Uterus (tissue), 4 donors: ENCODE measurements around the gene NR1I3. TPM values are rescaled to one million over a fixed set of nuclear protein-coding genes. Genes with fewer than 3 reads are reported as not detected.

ENCODE experiments used
- DNase-seq, 2 donors: peaks; one replicate each; pipeline ENCODE4 v3.0.0-alpha.2; 2019 to 2020
- H3K27ac ChIP-seq, 2 donors: fragments of 200-600 bp; sonication (generic); 1 replicate in 1 of 2; 2 replicates in 1 of 2; pipeline ENCODE4 v1.5.1; 2016 to 2018
- H3K27me3 ChIP-seq, 2 donors: fragments of 200-600 bp; sonication (generic); one replicate each; pipeline ENCODE4 v1.5.1; 2018 to 2019; ENCODE audit warnings: control low read depth in 1 of 2
- H3K36me3 ChIP-seq, 2 donors: fragments of 200-600 bp; sonication (generic); one replicate each; pipeline ENCODE4 v1.5.1; 2019; ENCODE audit warnings: control low read depth in 1 of 2
- H3K4me1 ChIP-seq, 2 donors: fragments of 200-600 bp; sonication (generic); one replicate each; pipeline ENCODE4 v1.5.1; 2018 to 2019; ENCODE audit warnings: control low read depth in 1 of 2
- H3K4me3 ChIP-seq, 2 donors: fragments of 200-600 bp; sonication (generic); 1 replicate in 1 of 2; 2 replicates in 1 of 2; pipeline ENCODE4 v1.5.1; 2018 to 2019; ENCODE audit warnings: mild to moderate bottlenecking in 1 of 2
- H3K9me3 ChIP-seq, 2 donors: fragments of 200-600 bp; sonication (generic); one replicate each; pipeline ENCODE4 v1.5.1; 2019; ENCODE audit warnings: control low read depth in 1 of 2
- POLR2A ChIP-seq, 2 donors: fragments of 450-650 bp; IDR thresholded peaks; one replicate each; pipeline ENCODE4 v1.6.1; 2016; ENCODE audit warnings: antibody characterized with exemption in 2 of 2, mild to moderate bottlenecking in 1 of 2, moderate library complexity in 1 of 2
- intact Hi-C: fragments of 100-400 bp; cut with DNase I; formaldehyde crosslinking; loops from one replicate; pipeline ENCODE4 v1.15.1; 2023; ENCODE audit warnings: low total_unique reads
- total RNA-seq, 4 donors: library from RNA; depleted of rRNA in 3 of 4; stranded (reverse); fragments of >200 nt in 3 of 4; gene quantifications; one replicate each; pipeline versions ENCODE4 v1.1.0 to v1.2.4, GENCODE V29; 2014 to 2023
- TF ChIP-seq, protein P1 (sequence below), 4 experiments: fragments of 200-600 bp in 2 of 4; fragments of 450-650 bp in 2 of 4; sonication (generic) in 2 of 4; IDR thresholded peaks; one replicate each; pipeline ENCODE4 v1.5.1; 2016 to 2019; ENCODE audit warnings: antibody characterized with exemption in 4 of 4, mild to moderate bottlenecking in 2 of 4, moderate library complexity in 1 of 4
- donor health status: DM: yes; HTN: yes; CAD: no.

Gene NR1I3
- total RNA-seq, 4 donors from 2014 or later, result not detected

DNA sequence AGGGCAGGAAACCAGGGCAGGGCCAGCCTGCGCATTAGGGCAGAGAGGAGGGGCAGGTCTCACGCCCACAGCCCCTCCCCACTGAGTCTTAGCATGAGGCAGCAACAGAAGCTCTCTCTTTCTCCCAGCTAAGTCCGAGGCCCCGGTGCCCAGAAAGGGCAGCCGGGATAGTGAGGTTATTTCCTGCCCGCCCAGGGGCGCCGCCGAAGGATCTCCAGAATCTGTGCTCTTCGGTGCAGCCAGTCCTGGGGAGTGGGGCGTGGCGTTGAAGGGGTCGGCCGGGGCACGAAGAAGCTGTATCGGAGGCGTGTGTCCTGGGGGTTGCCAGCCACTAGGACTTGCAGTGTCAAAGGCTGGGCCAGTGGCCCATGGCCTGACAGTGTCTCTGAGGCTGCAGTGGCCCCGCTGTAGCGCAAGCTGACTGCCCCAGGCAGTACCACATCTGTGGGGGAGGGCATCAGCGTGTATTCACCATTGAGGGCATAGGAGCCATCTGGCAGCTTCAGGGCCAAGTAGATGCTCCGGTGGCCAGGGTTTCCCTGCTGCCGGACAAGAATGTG lies 47.0 kb downstream of the NR1I3 start:
- no peak for DNase-seq
- no peak overlapping the region for H3K27ac ChIP-seq

DNA sequence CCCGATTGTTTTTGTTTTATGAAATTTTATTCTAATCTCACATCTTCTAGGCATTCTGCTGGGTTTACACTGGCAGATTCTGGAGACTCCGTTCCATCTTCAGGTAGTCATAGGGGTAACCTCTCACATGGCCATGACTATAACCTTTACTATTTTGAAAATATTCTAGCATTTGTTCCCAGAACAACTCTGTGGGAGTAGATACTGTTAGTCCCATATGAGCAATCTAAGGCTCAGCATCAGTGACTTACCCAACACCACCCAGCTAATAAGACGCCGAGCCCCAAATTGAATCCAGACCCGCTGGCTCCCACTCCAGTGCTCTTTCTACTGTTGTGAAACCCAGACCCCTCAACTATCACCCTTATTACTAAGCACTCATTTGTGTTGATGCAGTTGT lies 49.0 kb downstream of the NR1I3 start:
- DNase-seq, result no peak
- Histone ChIP-seq H3K27me3 (no peaks in the 10 kb centered on the region), H3K36me3 (no peaks in the 10 kb centered on the region), H3K4me3 (no peak overlapping the region), H3K4me1 (peaks cover 0 to 3% of the 10 kb centered on the region in 2 donors), H3K9me3 (no peaks in the 10 kb centered on the region), H3K27ac (no peak overlapping the region)
- no peak for TF ChIP-seq POLR2A (IDR thresholded peaks at IDR 0.05)
- TF ChIP-seq, protein P1, sequence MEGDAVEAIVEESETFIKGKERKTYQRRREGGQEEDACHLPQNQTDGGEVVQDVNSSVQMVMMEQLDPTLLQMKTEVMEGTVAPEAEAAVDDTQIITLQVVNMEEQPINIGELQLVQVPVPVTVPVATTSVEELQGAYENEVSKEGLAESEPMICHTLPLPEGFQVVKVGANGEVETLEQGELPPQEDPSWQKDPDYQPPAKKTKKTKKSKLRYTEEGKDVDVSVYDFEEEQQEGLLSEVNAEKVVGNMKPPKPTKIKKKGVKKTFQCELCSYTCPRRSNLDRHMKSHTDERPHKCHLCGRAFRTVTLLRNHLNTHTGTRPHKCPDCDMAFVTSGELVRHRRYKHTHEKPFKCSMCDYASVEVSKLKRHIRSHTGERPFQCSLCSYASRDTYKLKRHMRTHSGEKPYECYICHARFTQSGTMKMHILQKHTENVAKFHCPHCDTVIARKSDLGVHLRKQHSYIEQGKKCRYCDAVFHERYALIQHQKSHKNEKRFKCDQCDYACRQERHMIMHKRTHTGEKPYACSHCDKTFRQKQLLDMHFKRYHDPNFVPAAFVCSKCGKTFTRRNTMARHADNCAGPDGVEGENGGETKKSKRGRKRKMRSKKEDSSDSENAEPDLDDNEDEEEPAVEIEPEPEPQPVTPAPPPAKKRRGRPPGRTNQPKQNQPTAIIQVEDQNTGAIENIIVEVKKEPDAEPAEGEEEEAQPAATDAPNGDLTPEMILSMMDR (IDR thresholded peaks at IDR 0.05), result no peak
- intact Hi-C loops, result no loop called here

More for the DNA sequence above, 47.0 kb downstream of the NR1I3 start:
- Histone ChIP-seq H3K9me3 (no peaks in the 10 kb centered on the region), H3K4me1 (peaks cover 0 to 3% of the 10 kb centered on the region in 2 donors), H3K4me3 (no peak overlapping the region), H3K27me3 (no peaks in the 10 kb centered on the region), H3K36me3 (no peaks in the 10 kb centered on the region)
- no peak for TF ChIP-seq POLR2A (IDR thresholded peaks at IDR 0.05)
- TF ChIP-seq, protein P1 (IDR thresholded peaks at IDR 0.05), result no peak
- intact Hi-C loops, result no loop called here

DNA sequence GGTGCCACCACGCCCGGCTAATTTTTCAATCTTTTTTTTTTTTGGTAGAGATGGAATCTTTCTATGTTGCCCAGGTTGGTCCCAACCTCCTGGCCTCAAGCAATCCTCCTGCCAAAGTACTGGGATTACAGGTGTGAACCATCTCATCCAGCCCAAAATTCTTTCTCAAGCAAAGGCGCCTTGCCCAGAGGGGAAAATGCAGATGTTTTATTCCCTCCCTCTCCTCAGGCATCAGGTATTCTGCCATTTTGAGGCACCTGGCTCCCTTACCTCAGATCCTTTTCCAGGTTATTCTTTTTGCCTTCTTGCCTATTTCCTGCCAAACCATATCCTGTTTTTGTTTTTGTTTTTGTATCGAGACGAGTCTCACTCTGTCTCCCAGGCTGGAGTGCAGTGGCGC lies 49.6 kb downstream of the NR1I3 start:
- TF ChIP-seq, protein P1 (IDR thresholded peaks at IDR 0.05), result no peak
- TF ChIP-seq POLR2A (IDR thresholded peaks at IDR 0.05), result no peak
- Histone ChIP-seq H3K36me3 (no peaks in the 10 kb centered on the region), H3K4me3 (no peak overlapping the region), H3K27ac (no peak overlapping the region), H3K4me1 (no peaks in the 10 kb centered on the region), H3K27me3 (no peaks in the 10 kb centered on the region), H3K9me3 (no peaks in the 10 kb centered on the region)
- no peak for DNase-seq
- intact Hi-C loops, result no loop called here

DNA sequence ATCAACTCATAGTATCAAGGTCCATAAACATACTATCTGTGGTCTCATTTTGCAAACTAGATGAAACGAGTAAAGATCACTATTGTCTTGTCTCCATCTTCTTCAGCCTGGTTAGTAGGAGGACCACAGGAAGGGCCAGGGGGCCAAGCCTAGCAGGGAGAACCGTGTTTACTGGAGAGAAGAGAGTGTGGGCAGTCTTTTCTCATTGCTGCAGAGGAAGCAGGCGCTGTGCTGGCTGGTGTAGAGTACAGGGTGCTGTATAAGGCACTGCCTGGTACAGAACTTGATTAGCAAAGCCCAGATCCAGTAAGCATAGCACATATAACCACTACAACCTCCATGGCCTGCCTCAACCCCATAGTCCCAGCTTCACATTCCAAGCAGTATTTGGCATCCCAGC lies 50.7 kb downstream of the NR1I3 start:
- TF ChIP-seq POLR2A (IDR thresholded peaks at IDR 0.05), result no peak
- TF ChIP-seq, protein P1 (IDR thresholded peaks at IDR 0.05), result no peak
- no peak for DNase-seq
- intact Hi-C loops, result no loop called here
- Histone ChIP-seq H3K4me1 (no peaks in the 10 kb centered on the region), H3K9me3 (no peaks in the 10 kb centered on the region), H3K36me3 (no peaks in the 10 kb centered on the region), H3K4me3 (no peak overlapping the region), H3K27me3 (no peaks in the 10 kb centered on the region), H3K27ac (no peak overlapping the region)

DNA sequence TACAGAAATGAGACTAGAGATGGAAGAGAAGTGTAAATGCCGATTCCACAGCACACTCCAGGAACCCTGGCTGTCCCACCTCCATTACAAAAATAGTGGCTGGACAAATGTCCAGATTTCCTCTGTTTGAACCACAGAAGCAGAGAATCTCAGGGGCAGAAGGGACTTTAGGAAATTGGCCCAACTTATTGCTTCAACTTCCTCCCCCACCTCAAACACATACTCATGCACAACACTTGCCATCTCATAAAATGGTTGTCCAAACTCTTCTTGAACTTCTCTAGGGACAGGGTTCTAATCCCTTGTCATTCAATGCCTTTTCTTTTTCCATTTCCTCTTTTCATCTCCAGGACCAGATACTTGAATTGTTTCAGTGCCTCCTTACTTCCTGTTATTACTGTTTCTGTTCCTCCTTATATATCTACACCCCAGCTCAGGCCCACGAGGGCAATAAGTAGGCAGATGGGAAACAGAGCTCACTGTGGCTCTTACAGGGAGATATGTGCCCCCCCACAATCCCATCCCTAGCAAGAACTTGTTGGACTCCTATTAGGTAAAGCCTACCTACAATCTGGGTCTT lies 52.2 kb downstream of the NR1I3 start:
- no peak overlapping the region for H3K4me3 ChIP-seq
- no peaks in the 10 kb centered on the region for H3K36me3 ChIP-seq
- TF ChIP-seq, protein P1 (IDR thresholded peaks at IDR 0.05), result no peak
- no peak for TF ChIP-seq POLR2A (IDR thresholded peaks at IDR 0.05)
- DNase-seq, result no peak
- peak overlapping the region; percentile 55 to 66 for H3K27ac ChIP-seq
- no peaks in the 10 kb centered on the region for H3K4me1 ChIP-seq
- no peaks in the 10 kb centered on the region for H3K27me3 ChIP-seq
- H3K9me3 ChIP-seq, result no peaks in the 10 kb centered on the region
- intact Hi-C loops, result no loop called here
